NCI-H1436 (cell line): Measurements from ENCODE around the gene SLC25A51.

Experiments used
- DNase-seq: peaks from one replicate; lab custom pipeline; 2025; lab: John Stamatoyannopoulos, UW

Gene SLC25A51

GRCh38 chr9:37903647-37904444, at the start of gene SLC25A51:
TSS of gene SLC25A51 (minus strand) at chr9:37904127. CDS start at chr9:37888550, 15,577 bp downstream.
- peak; percentile 87 for DNase-seq

GRCh38 chr9:37953206-37953774, 49.4 kb upstream of the SLC25A51 start:
- no peak for DNase-seq

GRCh38 chr9:37952731-37953130, 48.8 kb upstream of the SLC25A51 start:
- DNase-seq = no peak

GRCh38 chr9:37951671-37952449, 47.9 kb upstream of the SLC25A51 start:
- no peak for DNase-seq

- DNase-seq = no peak
Measured at GRCh38 chr9:37950561-37950960, 46.6 kb upstream of the SLC25A51 start.

- no peak for DNase-seq
Measured at GRCh38 chr9:37949576-37949975, 45.6 kb upstream of the SLC25A51 start.

GRCh38 chr9:37948417-37948980, 44.6 kb upstream of the SLC25A51 start:
- DNase-seq = no peak

GRCh38 chr9:37947977-37948376, 44.0 kb upstream of the SLC25A51 start:
- no peak for DNase-seq

GRCh38 chr9:37947471-37947870, 43.5 kb upstream of the SLC25A51 start:
- DNase-seq = no peak

- DNase-seq = no peak
Measured at GRCh38 chr9:37946971-37947370, 43.0 kb upstream of the SLC25A51 start.

- DNase-seq = no peak
Measured at GRCh38 chr9:37946041-37946440, 42.1 kb upstream of the SLC25A51 start.

GRCh38 chr9:37944671-37945481, 40.9 kb upstream of the SLC25A51 start:
- DNase-seq = no peak

- DNase-seq = no peak
Measured at GRCh38 chr9:37944266-37944650, 40.3 kb upstream of the SLC25A51 start.

GRCh38 chr9:37943345-37944265, 39.7 kb upstream of the SLC25A51 start:
- no peak for DNase-seq

- DNase-seq = no peak
Measured at GRCh38 chr9:37942621-37943344, 38.9 kb upstream of the SLC25A51 start.

GRCh38 chr9:37941253-37941652, 37.3 kb upstream of the SLC25A51 start:
- no peak for DNase-seq

- DNase-seq = no peak
Measured at GRCh38 chr9:37939575-37940095, 35.7 kb upstream of the SLC25A51 start.

- DNase-seq = no peak
Measured at GRCh38 chr9:37938121-37938891, 34.4 kb upstream of the SLC25A51 start.

- no peak for DNase-seq
Measured at GRCh38 chr9:37937366-37937765, 33.4 kb upstream of the SLC25A51 start.
